ENCODE measurements around the gene UTF1. TPM values are rescaled to one million over a fixed set of nuclear protein-coding genes. Genes with fewer than 3 reads are reported as not detected.

Gene UTF1
- total and polyA plus RNA-seq, 2 experiments from 2014 or later, result 12.2 to 51.4 TPM

DNA sequence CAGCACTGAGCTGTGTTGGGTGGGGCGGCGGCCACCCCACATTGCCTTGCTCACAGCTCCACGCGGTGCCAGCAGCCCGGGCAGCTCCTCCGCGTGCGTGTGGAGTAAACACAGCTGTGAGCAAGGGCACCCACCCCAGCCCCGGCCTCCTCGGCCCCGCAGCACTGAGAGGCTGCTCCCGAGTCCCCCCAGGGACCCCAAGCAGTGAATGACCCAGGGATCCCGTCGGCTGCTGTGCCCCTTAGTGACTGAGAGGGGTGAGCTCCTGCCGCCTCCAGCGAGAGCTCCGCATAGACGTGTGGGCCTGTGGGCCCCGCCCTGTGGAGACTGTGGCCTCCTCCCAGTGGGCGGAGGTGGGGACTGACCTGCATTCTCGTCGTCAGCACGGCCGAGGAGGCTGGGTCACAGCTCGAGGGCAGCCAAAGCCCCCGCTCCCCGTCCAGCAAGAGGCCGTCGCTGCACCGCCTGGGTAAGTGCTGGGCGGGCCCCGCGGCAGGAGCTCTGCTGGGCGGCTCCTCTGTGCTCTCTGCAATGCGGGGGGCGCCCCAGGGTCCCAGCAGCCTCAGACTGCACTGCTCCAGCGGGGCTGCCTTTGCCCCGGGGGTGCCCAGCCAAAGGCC is 29.9 kb upstream of the UTF1 start:
- H3K9me3 Mint-ChIP-seq, result no peaks in the 10 kb centered on the region
- H2AFZ ChIP-seq, result no peak overlapping the region
- no peaks in the 10 kb centered on the region for H3K27me3 ChIP-seq (ENCODE audit: insufficient read depth)
- no peak overlapping the region for H3K4me2 ChIP-seq
- H3K4me3 ChIP-seq, result no peak overlapping the region
- ATAC-seq, result peak; percentile 16
- H3K4me3 Mint-ChIP-seq, result no peak overlapping the region
- TF ChIP-seq EZH2 (IDR thresholded peaks at IDR 0.05; ENCODE audit: low read depth, unreplicated experiment), result no peak
- no peak for TF ChIP-seq NANOG (IDR thresholded peaks at IDR 0.05; ENCODE audit: borderline replicate concordance)
- no peak for TF ChIP-seq REST (IDR thresholded peaks at IDR 0.05; ENCODE audit: unreplicated experiment)
- TF ChIP-seq JUNB (IDR thresholded peaks at IDR 0.05; ENCODE audit: unreplicated experiment), result no peak
- TF ChIP-seq POLR2AphosphoS5 (IDR thresholded peaks at IDR 0.05; ENCODE audit: low read depth), result no peak
- TF ChIP-seq, protein P1, sequence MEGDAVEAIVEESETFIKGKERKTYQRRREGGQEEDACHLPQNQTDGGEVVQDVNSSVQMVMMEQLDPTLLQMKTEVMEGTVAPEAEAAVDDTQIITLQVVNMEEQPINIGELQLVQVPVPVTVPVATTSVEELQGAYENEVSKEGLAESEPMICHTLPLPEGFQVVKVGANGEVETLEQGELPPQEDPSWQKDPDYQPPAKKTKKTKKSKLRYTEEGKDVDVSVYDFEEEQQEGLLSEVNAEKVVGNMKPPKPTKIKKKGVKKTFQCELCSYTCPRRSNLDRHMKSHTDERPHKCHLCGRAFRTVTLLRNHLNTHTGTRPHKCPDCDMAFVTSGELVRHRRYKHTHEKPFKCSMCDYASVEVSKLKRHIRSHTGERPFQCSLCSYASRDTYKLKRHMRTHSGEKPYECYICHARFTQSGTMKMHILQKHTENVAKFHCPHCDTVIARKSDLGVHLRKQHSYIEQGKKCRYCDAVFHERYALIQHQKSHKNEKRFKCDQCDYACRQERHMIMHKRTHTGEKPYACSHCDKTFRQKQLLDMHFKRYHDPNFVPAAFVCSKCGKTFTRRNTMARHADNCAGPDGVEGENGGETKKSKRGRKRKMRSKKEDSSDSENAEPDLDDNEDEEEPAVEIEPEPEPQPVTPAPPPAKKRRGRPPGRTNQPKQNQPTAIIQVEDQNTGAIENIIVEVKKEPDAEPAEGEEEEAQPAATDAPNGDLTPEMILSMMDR (conservative IDR thresholded peaks at IDR 0.05; ENCODE audit: low read depth in 2 of 2), result no peak
- no peak for TF ChIP-seq STAT1 (IDR thresholded peaks at IDR 0.05; ENCODE audit: unreplicated experiment)
- TF ChIP-seq CREB1 (CRISPR knock-in tag; IDR thresholded peaks at IDR 0.05; ENCODE audit: low read depth), result no peak
- TF ChIP-seq ZNF114 (CRISPR knock-in tag; IDR thresholded peaks at IDR 0.05), result no peak
- TF ChIP-seq EZH2phosphoT487 (IDR thresholded peaks at IDR 0.05; ENCODE audit: unreplicated experiment), result no peak
- TF ChIP-seq ZNF462 (CRISPR knock-in tag; IDR thresholded peaks at IDR 0.05), result no peak
- no peak for TF ChIP-seq ZNF331 (CRISPR knock-in tag; IDR thresholded peaks at IDR 0.05; ENCODE audit: low read depth)
- no peak for TF ChIP-seq ETS1 (IDR thresholded peaks at IDR 0.05)
- no peaks in the 10 kb centered on the region for H3F3A ChIP-seq (replicated peaks; ENCODE audit: low read depth)
- H3K4me1 ChIP-seq (ENCODE audit: insufficient read depth), result no peaks in the 10 kb centered on the region
- H3K4me1 Mint-ChIP-seq, result no peaks in the 10 kb centered on the region
- H4K20me1 ChIP-seq (replicated peaks; ENCODE audit: insufficient read depth), result no peaks in the 10 kb centered on the region
- no peaks in the 10 kb centered on the region for H3K9me2 ChIP-seq (ENCODE audit: insufficient read depth)
- H3K27ac Mint-ChIP-seq, result no peak overlapping the region
- H3K27ac ChIP-seq (ENCODE audit: low read depth), result no peak overlapping the region
- H3K79me2 ChIP-seq (replicated peaks; ENCODE audit: insufficient read depth), result no peaks in the 10 kb centered on the region
- no peaks in the 10 kb centered on the region for H3K36me3 Mint-ChIP-seq (ENCODE audit: low read depth)
- H3K36me3 ChIP-seq (ENCODE audit: insufficient read depth), result no peaks in the 10 kb centered on the region
- H3K27me3 Mint-ChIP-seq (ENCODE audit: insufficient read depth, low read depth, poor library complexity), result peaks cover 4% of the 10 kb centered on the region
- no peak for DNase-seq (ENCODE audit: low spot score)

All from GM23338 (cell line).